IMR-90 (cell line): ENCODE results near the gene STRA6. TPM values are rescaled to one million over a fixed set of nuclear protein-coding genes. Genes with fewer than 3 reads are reported as not detected.

Source experiments
- ATAC-seq: fragments of 200-7000 bp; cut with Tn5 transposase; 2 replicates; pipeline ENCODE4 v1.9.1; 2020; ENCODE audit warnings: low read depth, mild to moderate bottlenecking, moderate library complexity
- BruUV-seq: library from RNA; stranded (reverse); fragments of 400-500 nt; replicated peaks from 2 replicates; lab custom pipeline; 2021; lab: Mats Ljungman, UMichigan
- CTCF ChIA-PET: fragments of 300-600 bp; formaldehyde crosslinking; extraction: SDS; loops from one replicate; lab custom pipeline; 2021; ENCODE audit warnings: antibody characterized with exemption; lab: Yijun Ruan, JAX
- POLR2A ChIA-PET: fragments of 300-600 bp; sonication (Branson Sonifier 250); formaldehyde crosslinking; loops from one replicate; lab custom pipeline; 2022; ENCODE audit warnings: antibody characterized with exemption; ENCODE audit not compliant: unreplicated experiment; lab: Charles Lee
- DNase-seq: peaks from one replicate; pipeline ENCODE4 v3.0.0; 2013
- H2AFZ ChIP-seq: replicated peaks from 2 replicates; pipeline ENCODE3; 2013; ENCODE audit warnings: low read length, mild to moderate bottlenecking; ENCODE audit not compliant: poor library complexity
- H2AK5ac ChIP-seq: 2 replicates; pipeline ENCODE4 v1.6.1; 2013; ENCODE audit warnings: low read depth, low read length, inconsistent platforms
- H2AK9ac ChIP-seq: replicated peaks from 2 replicates; pipeline ENCODE3; 2013; ENCODE audit warnings: mild to moderate bottlenecking, low read depth, low read length, moderate library complexity; ENCODE audit not compliant: poor library complexity
- H2BK120ac ChIP-seq: 2 replicates; pipeline ENCODE4 v1.6.1; 2013; ENCODE audit warnings: low read depth, low read length, inconsistent platforms
- H2BK15ac ChIP-seq: 3 replicates; pipeline ENCODE4 v1.6.1; 2013; ENCODE audit warnings: low read depth, low read length, inconsistent platforms
- H2BK20ac ChIP-seq: 2 replicates; pipeline ENCODE4 v1.6.1; 2013; ENCODE audit warnings: low read depth, mild to moderate bottlenecking, inconsistent platforms, low read length, moderate library complexity
- H2BK5ac ChIP-seq: 2 replicates; pipeline ENCODE4 v1.6.1; 2013; ENCODE audit warnings: mild to moderate bottlenecking, low read depth, low read length, inconsistent platforms; ENCODE audit not compliant: poor library complexity, severe bottlenecking
- H3K14ac ChIP-seq: replicated peaks from 2 replicates; pipeline ENCODE4 v1.6.1; 2013; ENCODE audit warnings: low read depth, low read length, inconsistent platforms
- H3K18ac ChIP-seq: 2 replicates; pipeline ENCODE4 v1.6.1; 2013; ENCODE audit warnings: low read depth, low read length, control low read depth
- H3K23ac ChIP-seq: 2 replicates; pipeline ENCODE4 v1.6.1; 2013; ENCODE audit warnings: low read depth, low read length, inconsistent platforms
- H3K27ac ChIP-seq: 2 replicates; pipeline ENCODE4 v1.5.1; 2013; ENCODE audit warnings: mild to moderate bottlenecking, control low read depth, low read length; ENCODE audit not compliant: insufficient read depth
- H3K27me3 ChIP-seq: 2 replicates; pipeline ENCODE4 v1.6.1; 2013; ENCODE audit warnings: low read length; ENCODE audit not compliant: control insufficient read depth, insufficient read depth
- H3K36me3 ChIP-seq: 2 replicates; pipeline ENCODE4 v1.6.1; 2013; ENCODE audit warnings: low read length, mixed read lengths; ENCODE audit not compliant: control insufficient read depth, insufficient read depth
- H3K4ac ChIP-seq: 2 replicates; pipeline ENCODE4 v1.6.1; 2013; ENCODE audit warnings: low read depth, low read length, inconsistent platforms
- H3K4me1 ChIP-seq: 2 replicates; pipeline ENCODE4 v1.6.1; 2013; ENCODE audit warnings: low read length, mixed read lengths; ENCODE audit not compliant: control insufficient read depth, insufficient read depth
- H3K4me2 ChIP-seq: 2 replicates; pipeline ENCODE4 v1.6.1; 2013; ENCODE audit warnings: low read depth, mild to moderate bottlenecking, control low read depth, low read length, moderate library complexity
- H3K4me3 ChIP-seq: 2 replicates; pipeline ENCODE4 v1.5.1; 2013; ENCODE audit warnings: low read depth, mild to moderate bottlenecking, control low read depth, low read length, moderate library complexity; ENCODE audit not compliant: insufficient read depth
- H3K56ac ChIP-seq: 2 replicates; pipeline ENCODE4 v1.6.1; 2013; ENCODE audit warnings: low read length, inconsistent platforms; ENCODE audit not compliant: insufficient read depth; ENCODE audit errors: extremely low read depth
- H3K79me1 ChIP-seq, 2 experiments: 2 replicates each; pipeline ENCODE4 v1.6.1; 2013; ENCODE audit warnings: low read length in 2 of 2, inconsistent platforms in 1 of 2, low read depth in 1 of 2
- H3K9ac ChIP-seq: 2 replicates; pipeline ENCODE4 v1.6.1; 2013; ENCODE audit warnings: low read depth, low read length, control low read depth
- H3K9me1 ChIP-seq: 2 replicates; pipeline ENCODE4 v1.6.1; 2013; ENCODE audit warnings: low read length, inconsistent platforms; ENCODE audit not compliant: insufficient read depth
- H3K9me3 ChIP-seq: 2 replicates; pipeline ENCODE4 v1.6.1; 2013; ENCODE audit warnings: low read length; ENCODE audit not compliant: control insufficient read depth, insufficient read depth
- H4K20me1 ChIP-seq: 2 replicates; pipeline ENCODE4 v1.6.1; 2013; ENCODE audit warnings: low read length, inconsistent platforms; ENCODE audit not compliant: insufficient read depth
- H4K5ac ChIP-seq: 2 replicates; pipeline ENCODE4 v1.6.1; 2013; ENCODE audit warnings: mild to moderate bottlenecking, low read depth, low read length, control low read depth
- H4K8ac ChIP-seq, 2 experiments: 2 replicates each; pipeline ENCODE4 v1.6.1; 2013; ENCODE audit warnings: low read depth in 2 of 2, low read length in 2 of 2, control low read depth in 1 of 2, inconsistent platforms in 1 of 2
- H4K91ac ChIP-seq: 2 replicates; pipeline ENCODE4 v1.6.1; 2013; ENCODE audit warnings: low read depth, low read length, inconsistent platforms; ENCODE audit not compliant: insufficient read depth
- BHLHE40 ChIP-seq: fragments of 150-350 bp; IDR thresholded peaks from 2 replicates; pipeline ENCODE4 v1.6.1; 2016; ENCODE audit warnings: mild to moderate bottlenecking, low read depth, low read length
- CTCF ChIP-seq: conservative IDR thresholded peaks from 2 replicates; pipeline ENCODE4 v1.5.1; 2012; ENCODE audit warnings: mild to moderate bottlenecking, low read depth, low read length, improper control_type of control experiment
- FOS ChIP-seq: fragments of 150-350 bp; IDR thresholded peaks from 2 replicates; pipeline ENCODE4 v1.6.1; 2016; ENCODE audit warnings: low read depth, low read length
- RCOR1 ChIP-seq: IDR thresholded peaks from 2 replicates; pipeline ENCODE4 v1.6.1; 2012; ENCODE audit warnings: mild to moderate bottlenecking, low read length, improper control_type of control experiment; ENCODE audit not compliant: insufficient replicate concordance
- USF2 ChIP-seq: fragments of 150-350 bp; IDR thresholded peaks from 2 replicates; pipeline ENCODE4 v1.6.1; 2017; ENCODE audit warnings: mild to moderate bottlenecking, antibody characterized with exemption, low read length, low read depth
- WGBS, 2 experiments: methylation state at CpG; one replicate each; pipeline versions ENCODE4 v1.1.5 to v1.1.7; 2013; ENCODE audit warnings: missing lambda C conversion rate in 2 of 2; ENCODE audit not compliant: insufficient read length in 1 of 2; ENCODE audit errors: extremely low coverage in 2 of 2; 5-methylcytosine and 5-hydroxymethylcytosine counted together
- dilution Hi-C: fragments of 300-500 bp; cut with HindIII; formaldehyde crosslinking; loops from one replicate; pipeline ENCODE4 v1.14.3; 2018; ENCODE audit warnings: low sequenced_read_pairs; ENCODE audit not compliant: unreplicated experiment
- in situ Hi-C: fragments of 300-500 bp; cut with MboI; formaldehyde crosslinking; loops from 3 replicates; pipeline ENCODE4 v1.14.3; 2019; ENCODE audit warnings: low sequenced_read_pairs, inconsistent platforms, mixed read lengths
- intact Hi-C: fragments of 100-400 bp; cut with micrococcal nuclease; formaldehyde crosslinking; loops from 2 replicates; pipeline ENCODE4 v1.10.0; 2022
- polyA plus RNA-seq, 3 experiments: library from polyadenylated mRNA; depleted of rRNA; stranded (reverse); fragments of >200 nt; gene quantifications; 2 replicates each; pipeline ENCODE4 v1.2.3, GENCODE V29; 2012; ENCODE audit warnings: low replicate concordance in 1 of 3
- total RNA-seq: library from RNA; depleted of rRNA; stranded (reverse); fragments of >200 nt; gene quantifications from 2 replicates; pipeline ENCODE4 v1.2.3, GENCODE V29; 2012

The STRA6 gene
- total and polyA plus RNA-seq, 2 of the 4 experiments (the other 2 are of a cell fraction), result 0.17 TPM; not detected in 1

GRCh38 chr15:74221399-74222239 is 19.0 kb upstream of the STRA6 start:
- Histone ChIP-seq H3K79me1 (no peaks in the 10 kb centered on the region), H2BK120ac (no peak overlapping the region), H2BK15ac (no peak overlapping the region), H2BK20ac (no peak overlapping the region), H4K5ac (no peak overlapping the region), H2AFZ (no peak overlapping the region), H3K36me3 (no peaks in the 10 kb centered on the region), H4K8ac (no peak overlapping the region), H3K23ac (no peak overlapping the region), H3K56ac (no peak overlapping the region), H2AK5ac (no peak overlapping the region), H2BK5ac (no peak overlapping the region), H3K27me3 (peaks cover 69% of the 10 kb centered on the region), H3K9me3 (no peaks in the 10 kb centered on the region), H4K20me1 (0 out of 2 replicates have a peak, but pooled peaks cover 3% of the 10 kb centered on the region), H3K4me3 (no peak overlapping the region), H3K4ac (no peak overlapping the region), H3K27ac (no peak overlapping the region), H3K14ac (no peak overlapping the region), H3K4me2 (no peak overlapping the region), H3K4me1 (no peaks in the 10 kb centered on the region), H3K9me1 (no peaks in the 10 kb centered on the region), H3K9ac (no peak overlapping the region), H4K91ac (no peak overlapping the region), H3K18ac (no peak overlapping the region), H2AK9ac (no peak overlapping the region)
- in situ Hi-C loops (no loop called here), dilution Hi-C loops (no loop called here), intact Hi-C loops (no loop called here)
- ChIA-PET POLR2A (no interaction called here), CTCF (interaction anchor here (0.7 to 1.2 kb wide), 2 partner anchors 12 to 219 kb away, joined by 3 read pairs; no protein-coding TSS in a partner anchor)
- no peak for DNase-seq
- ATAC-seq, result no peak
- TF ChIP-seq USF2, result no peak
- TF ChIP-seq CTCF, result no peak
- TF ChIP-seq RCOR1, result no peak
- no peak for TF ChIP-seq BHLHE40
- no peak for TF ChIP-seq FOS
- 68% methylated on average over 5 of the region's 12 CpGs; no CpG with 5 or more reads in 1 of the 2 experiments for WGBS, 2 experiments
- no TSS peak for BruUV-seq
